HepG2 (cell line): ENCODE measurements around the gene TSPAN2. TPM values are rescaled to one million over a fixed set of nuclear protein-coding genes. Genes with fewer than 3 reads are reported as not detected.
A peak's percentile ranks its signal among the peaks of the same experiment; 100 is the strongest.

Experiments
- ATAC-seq: fragments of 200-7000 bp; cut with Tn5 transposase; 3 replicates; pipeline ENCODE4 v1.9.1; 2020; ENCODE audit warnings: mild to moderate bottlenecking, moderate library complexity
- BruUV-seq: library from RNA; stranded (reverse); fragments of 400-500 nt; replicated peaks from 2 replicates; lab custom pipeline; 2021; lab: Mats Ljungman, UMichigan
- CTCF ChIA-PET: fragments of 300-600 bp; formaldehyde crosslinking; extraction: SDS; loops from one replicate; lab custom pipeline; 2021; ENCODE audit warnings: low total read pairs, inconsistent platforms, low intra/inter-chr PET ratio; lab: Yijun Ruan, JAX
- POLR2A ChIA-PET: fragments of 350-600 bp; sonication (Branson Sonifier 250); formaldehyde crosslinking; loops from one replicate; lab custom pipeline; 2020; ENCODE audit warnings: antibody characterized with exemption, inconsistent platforms; lab: Yijun Ruan, JAX
- DNase-seq: peaks from one replicate; pipeline ENCODE4 v3.0.0-alpha.2; 2015; ENCODE audit warnings: low spot score
- FAIRE-seq: peaks from 3 replicates; lab custom pipeline; 2011; peaks lifted over from hg19 to GRCh38; lab: Jason Lieb, UNC
- H2AFZ ChIP-seq: one replicate; pipeline ENCODE4 v1.6.1; 2011; ENCODE audit warnings: low read length, inconsistent platforms
- H3K27ac ChIP-seq: fragments of 300-600 bp; 3 replicates; pipeline ENCODE4 v1.8.0; 2011; ENCODE audit warnings: mixed run types, mild to moderate bottlenecking, mixed read lengths, low read length, inconsistent platforms; ENCODE audit not compliant: insufficient read depth; ENCODE audit errors: extremely low read length
- H3K27me3 ChIP-seq, 2 experiments: fragments of 200-600 bp in 1 of 2; 2 replicates in 1 of 2; 3 replicates in 1 of 2; pipeline versions ENCODE4 v1.6.0 to v1.8.0; 2011; ENCODE audit warnings: low read length in 2 of 2, mild to moderate bottlenecking in 2 of 2, moderate library complexity in 2 of 2, inconsistent platforms in 1 of 2; ENCODE audit not compliant: insufficient read depth in 2 of 2, control insufficient read depth in 1 of 2
- H3K36me3 ChIP-seq, 2 experiments: fragments of 200-600 bp in 1 of 2; replicated peaks in 1 of 2; 2 replicates in 1 of 2; 3 replicates in 1 of 2; pipeline versions ENCODE4 v1.5.1 to v1.8.0; 2011; ENCODE audit warnings: low read length in 2 of 2, inconsistent platforms in 1 of 2; ENCODE audit not compliant: insufficient read depth in 2 of 2, control insufficient read depth in 1 of 2
- H3K4me1 ChIP-seq: 2 replicates; pipeline ENCODE4 v1.5.1; 2012; ENCODE audit warnings: low read length, inconsistent platforms; ENCODE audit not compliant: insufficient read depth
- H3K4me2 ChIP-seq: 2 replicates; pipeline ENCODE4 v1.6.0; 2011; ENCODE audit warnings: low read depth, low read length, inconsistent platforms
- H3K4me3 ChIP-seq, 3 experiments: fragments of 200-600 bp in 1 of 3; sonication (generic), shearing (Covaris generic) in 1 of 3; replicated peaks in 1 of 3; 2 replicates each; pipeline ENCODE4 v1.5.1; 2011 to 2016; ENCODE audit warnings: low read length in 3 of 3, inconsistent platforms in 2 of 3, low read depth in 2 of 3, mild to moderate bottlenecking in 2 of 3, control low read depth in 1 of 3, mixed read lengths in 1 of 3; ENCODE audit not compliant: insufficient read depth in 1 of 3
- H3K79me2 ChIP-seq: one replicate; pipeline ENCODE4 v1.6.1; 2011; ENCODE audit warnings: low read length, inconsistent platforms; ENCODE audit not compliant: insufficient read depth
- H3K9ac ChIP-seq: 2 replicates; pipeline ENCODE4 v1.6.0; 2011; ENCODE audit warnings: mild to moderate bottlenecking, low read depth, low read length, inconsistent platforms; ENCODE audit not compliant: insufficient read depth
- H3K9me3 ChIP-seq: 2 replicates; pipeline ENCODE4 v1.5.1; 2012; ENCODE audit warnings: mild to moderate bottlenecking, low read length
- H4K20me1 ChIP-seq: 2 replicates; pipeline ENCODE4 v1.6.0; 2011; ENCODE audit warnings: inconsistent platforms, mild to moderate bottlenecking, low read length, moderate library complexity; ENCODE audit not compliant: insufficient read depth
- BCL6 ChIP-seq: IDR thresholded peaks from 2 replicates; pipeline ENCODE4 v1.6.1; 2016; ENCODE audit warnings: missing genetic modification reagents, missing compliant biosample characterization
- CENPBD1 ChIP-seq: sonication (generic); formaldehyde crosslinking; IDR thresholded peaks from 2 replicates; pipeline ENCODE4 v1.8.0; 2022; ENCODE audit warnings: missing genetic modification reagents, low read depth, mild to moderate bottlenecking, borderline replicate concordance
- CHCHD3 ChIP-seq: sonication (generic); formaldehyde crosslinking; IDR thresholded peaks from 2 replicates; pipeline ENCODE4 v1.8.0; 2022; ENCODE audit warnings: mild to moderate bottlenecking, missing genetic modification reagents, moderate library complexity
- HNF1B ChIP-seq: sonication (generic); formaldehyde crosslinking; IDR thresholded peaks from 2 replicates; pipeline ENCODE4 v1.5.1; 2020; ENCODE audit warnings: mild to moderate bottlenecking, moderate library complexity, missing genetic modification reagents
- MAFG ChIP-seq: sonication (generic); formaldehyde crosslinking; IDR thresholded peaks from 2 replicates; pipeline ENCODE4 v1.5.1; 2020; ENCODE audit warnings: mild to moderate bottlenecking, missing genetic modification reagents
- MZF1 ChIP-seq: sonication (generic); formaldehyde crosslinking; IDR thresholded peaks from 2 replicates; pipeline ENCODE4 v1.8.1; 2023; ENCODE audit warnings: mild to moderate bottlenecking, missing genetic modification reagents, borderline replicate concordance
- NR1H2 ChIP-seq: sonication (generic); formaldehyde crosslinking; IDR thresholded peaks from 2 replicates; pipeline ENCODE4 v1.8.1; 2022; ENCODE audit warnings: low read depth, missing genetic modification reagents, borderline replicate concordance
- PPARG ChIP-seq: conservative IDR thresholded peaks from 2 replicates; pipeline ENCODE4 v1.6.1; 2016; ENCODE audit warnings: missing biosample characterization, missing genetic modification reagents
- RAD21 ChIP-seq: fragments of 450-650 bp; formaldehyde crosslinking; IDR thresholded peaks from 2 replicates; pipeline ENCODE4 v1.5.0; 2020; ENCODE audit warnings: mild to moderate bottlenecking
- RFX5 ChIP-seq: IDR thresholded peaks from 2 replicates; pipeline ENCODE4 v1.6.1; 2011; ENCODE audit warnings: low read depth, low read length, improper control_type of control experiment
- STAG1 ChIP-seq: sonication (generic); formaldehyde crosslinking; IDR thresholded peaks from 2 replicates; pipeline ENCODE4 v1.4.0; 2020; ENCODE audit warnings: missing genetic modification reagents
- TBL1XR1 ChIP-seq: fragments of 150-350 bp; IDR thresholded peaks from 2 replicates; pipeline ENCODE4 v1.6.1; 2014; ENCODE audit warnings: borderline replicate concordance, low read length; ENCODE audit not compliant: partially characterized antibody
- ZNF329 ChIP-seq: sonication (generic); formaldehyde crosslinking; IDR thresholded peaks from 2 replicates; pipeline ENCODE4 v1.9.0; 2021; ENCODE audit warnings: low read depth, mild to moderate bottlenecking, missing genetic modification reagents
- ZNF777 ChIP-seq: sonication (generic); formaldehyde crosslinking; IDR thresholded peaks from 2 replicates; pipeline ENCODE4 v1.4.0; 2020; ENCODE audit warnings: missing genetic modification reagents
- ZNF780A ChIP-seq: sonication (generic); formaldehyde crosslinking; IDR thresholded peaks from 2 replicates; pipeline ENCODE4 v1.8.0; 2022; ENCODE audit warnings: mild to moderate bottlenecking, missing genetic modification reagents, moderate library complexity
- in situ Hi-C: cut with HindIII; loops from 2 replicates; pipeline ENCODE4 v1.10.0; 2017; ENCODE audit warnings: low pct_unique_long_range_greater_than_20kb; ENCODE audit not compliant: extremely low pct_ligation_motif_present
- intact Hi-C: fragments of 100-400 bp; cut with micrococcal nuclease; formaldehyde crosslinking; loops from one replicate; pipeline ENCODE4 v1.10.0; 2022; ENCODE audit not compliant: unreplicated experiment
- polyA plus RNA-seq, 8 experiments: library from polyadenylated mRNA; depleted of rRNA in 3 of 8; stranded (reverse) in 7 of 8; unstranded in 1 of 8; fragments of >200 nt; fragmentation: Illumina TruSeq in 4 of 8; extraction: Trizol in 4 of 8; gene quantifications; 2 replicates each; pipeline versions ENCODE4 v1.2.1 to v1.2.3, GENCODE V29; 2011 to 2016; ENCODE audit warnings: low read depth in 4 of 8, missing spikeins in 1 of 8, mixed read lengths in 1 of 8; ENCODE audit not compliant: insufficient read depth in 1 of 8
- total RNA-seq, 5 experiments: library from RNA; depleted of rRNA; stranded (reverse); fragments of >200 nt; fragmentation: Illumina TruSeq; extraction: Trizol; gene quantifications; 2 replicates each; pipeline ENCODE4 v1.2.3, GENCODE V29; 2016; ENCODE audit warnings: low read depth in 1 of 5
- TF ChIP-seq, protein P1 (sequence below): sonication (generic); formaldehyde crosslinking; IDR thresholded peaks from 2 replicates; pipeline ENCODE4 v1.4.0; 2020; ENCODE audit warnings: low read depth, mild to moderate bottlenecking, missing genetic modification reagents
- TF ChIP-seq, protein P2 (sequence below): sonication (generic); formaldehyde crosslinking; IDR thresholded peaks from 2 replicates; pipeline ENCODE4 v1.8.0; 2022; ENCODE audit warnings: mild to moderate bottlenecking, missing genetic modification reagents; ENCODE audit not compliant: insufficient replicate concordance
- TF ChIP-seq, protein P3 (sequence below): sonication (generic); formaldehyde crosslinking; IDR thresholded peaks from 2 replicates; pipeline ENCODE4 v1.4.0; 2020; ENCODE audit warnings: mild to moderate bottlenecking, missing genetic modification reagents

TSPAN2 gene
- total and polyA plus RNA-seq, 2 of the 13 experiments (the other 11 are each of a cell fraction or from before 2014, with no cell fraction given): not detected

DNA sequence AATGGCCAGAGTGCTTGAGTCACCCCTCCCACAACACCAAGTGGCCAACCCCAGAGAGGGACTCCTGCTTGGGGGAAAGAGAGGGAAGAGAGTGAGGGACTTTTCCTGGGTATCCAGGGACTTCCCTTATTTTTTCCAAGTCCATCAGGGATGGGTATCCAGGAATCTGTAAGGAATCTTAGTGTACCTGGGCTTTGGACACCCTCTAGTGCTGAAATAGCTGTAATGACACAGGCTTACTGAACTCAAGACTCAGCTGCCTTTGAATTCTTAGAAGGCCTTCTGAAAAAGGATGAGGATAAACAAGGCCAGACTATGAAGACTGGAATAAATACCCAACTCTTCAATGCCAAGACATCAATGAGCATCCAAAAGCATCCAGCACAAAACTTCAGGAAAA, 47.6 kb downstream of the TSPAN2 start:
- intact Hi-C loops: loop anchor here (1.0 kb wide), 1 partner anchor 62 kb away; no protein-coding TSS in a partner anchor
- no peaks in the 10 kb centered on the region for H4K20me1 ChIP-seq
- no peak overlapping the region for H2AFZ ChIP-seq
- H3K4me1 ChIP-seq: peaks cover 20% of the 10 kb centered on the region
- H3K79me2 ChIP-seq: no peaks in the 10 kb centered on the region
- in situ Hi-C loops: loop anchor here (5.0 kb wide), 1 partner anchor 64 kb away; no protein-coding TSS in a partner anchor
- H3K27me3 ChIP-seq: no peaks in the 10 kb centered on the region
- DNase-seq (peak; percentile 59), ATAC-seq (peak; percentile 81), FAIRE-seq (peak; percentile 30)
- no peak overlapping the region for H3K4me3 ChIP-seq
- no peak overlapping the region for H3K9ac ChIP-seq
- H3K9me3 ChIP-seq: no peaks in the 10 kb centered on the region
- no peak overlapping the region for H3K27ac ChIP-seq
- ChIA-PET POLR2A (no interaction called here), CTCF (interaction anchor here (3.3 kb wide), 1 partner anchor 62 kb away, joined by 37 read pairs; no protein-coding TSS in a partner anchor)
- H3K4me2 ChIP-seq: no peak overlapping the region
- no peaks in the 10 kb centered on the region for H3K36me3 ChIP-seq
- BruUV-seq: no TSS peak
- TF ChIP-seq STAG1 (CRISPR knock-in tag) (peak; percentile 85), BCL6 (CRISPR knock-in tag) (0 out of 2 replicates have a peak, but pooled peaks have one; percentile 23), CHCHD3 (CRISPR knock-in tag) (no peak), RFX5 (no peak), PPARG (CRISPR knock-in tag) (no peak), CENPBD1 (no peak), ZNF780A (CRISPR knock-in tag) (no peak), MZF1 (no peak), RAD21 (CRISPR knock-in tag) (peak; percentile 53), TBL1XR1 (no peak), MAFG (CRISPR knock-in tag) (no peak), ZNF777 (CRISPR knock-in tag) (no peak), ZNF329 (CRISPR knock-in tag) (no peak), NR1H2 (CRISPR knock-in tag) (no peak), HNF1B (CRISPR knock-in tag) (no peak)
- TF ChIP-seq, protein P1, sequence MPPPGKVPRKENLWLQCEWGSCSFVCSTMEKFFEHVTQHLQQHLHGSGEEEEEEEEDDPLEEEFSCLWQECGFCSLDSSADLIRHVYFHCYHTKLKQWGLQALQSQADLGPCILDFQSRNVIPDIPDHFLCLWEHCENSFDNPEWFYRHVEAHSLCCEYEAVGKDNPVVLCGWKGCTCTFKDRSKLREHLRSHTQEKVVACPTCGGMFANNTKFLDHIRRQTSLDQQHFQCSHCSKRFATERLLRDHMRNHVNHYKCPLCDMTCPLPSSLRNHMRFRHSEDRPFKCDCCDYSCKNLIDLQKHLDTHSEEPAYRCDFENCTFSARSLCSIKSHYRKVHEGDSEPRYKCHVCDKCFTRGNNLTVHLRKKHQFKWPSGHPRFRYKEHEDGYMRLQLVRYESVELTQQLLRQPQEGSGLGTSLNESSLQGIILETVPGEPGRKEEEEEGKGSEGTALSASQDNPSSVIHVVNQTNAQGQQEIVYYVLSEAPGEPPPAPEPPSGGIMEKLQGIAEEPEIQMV (CRISPR knock-in tag): no peak
- TF ChIP-seq, protein P2, sequence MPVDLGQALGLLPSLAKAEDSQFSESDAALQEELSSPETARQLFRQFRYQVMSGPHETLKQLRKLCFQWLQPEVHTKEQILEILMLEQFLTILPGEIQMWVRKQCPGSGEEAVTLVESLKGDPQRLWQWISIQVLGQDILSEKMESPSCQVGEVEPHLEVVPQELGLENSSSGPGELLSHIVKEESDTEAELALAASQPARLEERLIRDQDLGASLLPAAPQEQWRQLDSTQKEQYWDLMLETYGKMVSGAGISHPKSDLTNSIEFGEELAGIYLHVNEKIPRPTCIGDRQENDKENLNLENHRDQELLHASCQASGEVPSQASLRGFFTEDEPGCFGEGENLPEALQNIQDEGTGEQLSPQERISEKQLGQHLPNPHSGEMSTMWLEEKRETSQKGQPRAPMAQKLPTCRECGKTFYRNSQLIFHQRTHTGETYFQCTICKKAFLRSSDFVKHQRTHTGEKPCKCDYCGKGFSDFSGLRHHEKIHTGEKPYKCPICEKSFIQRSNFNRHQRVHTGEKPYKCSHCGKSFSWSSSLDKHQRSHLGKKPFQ (CRISPR knock-in tag): no peak
- TF ChIP-seq, protein P3, sequence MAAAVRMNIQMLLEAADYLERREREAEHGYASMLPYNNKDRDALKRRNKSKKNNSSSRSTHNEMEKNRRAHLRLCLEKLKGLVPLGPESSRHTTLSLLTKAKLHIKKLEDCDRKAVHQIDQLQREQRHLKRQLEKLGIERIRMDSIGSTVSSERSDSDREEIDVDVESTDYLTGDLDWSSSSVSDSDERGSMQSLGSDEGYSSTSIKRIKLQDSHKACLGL: no peak
